ENCODE results near the gene TSR2.
"Not testable (repeated sequence)": the region's sequence is repeated elsewhere in the genome, so short reads cannot be mapped to it uniquely, and the experiment has no call there.

The TSR2 gene

GRCh38 chrX:54479136-54480111, 39.2 kb downstream of the TSR2 start:
- no peak overlapping the region for H3K4me3 ChIP-seq (ENCODE audit: low read length)
- peaks cover 32% of the 10 kb centered on the region for H3K4me1 ChIP-seq (ENCODE audit: control insufficient read depth, insufficient read depth, low read length)
- peaks cover 13% of the 10 kb centered on the region for H3K27me3 ChIP-seq (replicated peaks; ENCODE audit: control insufficient read depth, insufficient read depth, low read length)
- no peaks in the 10 kb centered on the region for H3K9me3 ChIP-seq (ENCODE audit: control insufficient read depth, low read length)
- no peak for DNase-seq (ENCODE audit: low read depth)
- no peaks in the 10 kb centered on the region for H3K36me3 ChIP-seq (ENCODE audit: control insufficient read depth, insufficient read depth, low read length, severe bottlenecking)
- no peak overlapping the region for H3K9ac ChIP-seq (ENCODE audit: low read length)

- no peaks in the 10 kb centered on the region for H3K36me3 ChIP-seq (ENCODE audit: control insufficient read depth, insufficient read depth, low read length, severe bottlenecking)
- H3K9me3 ChIP-seq (ENCODE audit: control insufficient read depth, low read length): no peaks in the 10 kb centered on the region
- H3K9ac ChIP-seq (ENCODE audit: low read length): peak overlapping the region; percentile 48
- no peak overlapping the region for H3K4me3 ChIP-seq (ENCODE audit: low read length)
- H3K27me3 ChIP-seq (replicated peaks; ENCODE audit: control insufficient read depth, insufficient read depth, low read length): peaks cover 13% of the 10 kb centered on the region
- no peak for DNase-seq (ENCODE audit: low read depth)
- H3K4me1 ChIP-seq (ENCODE audit: control insufficient read depth, insufficient read depth, low read length): peaks cover 33% of the 10 kb centered on the region
Observed at GRCh38 chrX:54482839-54483593, 42.8 kb downstream of the TSR2 start.

- peaks cover 32% of the 10 kb centered on the region for H3K4me1 ChIP-seq (ENCODE audit: control insufficient read depth, insufficient read depth, low read length)
- DNase-seq (ENCODE audit: low read depth): no peak
- H3K27me3 ChIP-seq (replicated peaks; ENCODE audit: control insufficient read depth, insufficient read depth, low read length): peaks cover 8% of the 10 kb centered on the region
- peak overlapping the region; percentile 48 for H3K9ac ChIP-seq (ENCODE audit: low read length)
- H3K9me3 ChIP-seq (ENCODE audit: control insufficient read depth, low read length): no peaks in the 10 kb centered on the region
- no peak overlapping the region for H3K4me3 ChIP-seq (ENCODE audit: low read length)
- H3K36me3 ChIP-seq (ENCODE audit: control insufficient read depth, insufficient read depth, low read length, severe bottlenecking): no peaks in the 10 kb centered on the region
Observed at GRCh38 chrX:54483946-54484345, 43.7 kb downstream of the TSR2 start.

- Histone ChIP-seq H3K36me3 (ENCODE audit: control insufficient read depth, insufficient read depth, low read length, severe bottlenecking) (no peaks in the 10 kb centered on the region), H3K27me3 (replicated peaks; ENCODE audit: control insufficient read depth, insufficient read depth, low read length) (peaks cover 8% of the 10 kb centered on the region), H3K9ac (ENCODE audit: low read length) (no peak overlapping the region), H3K9me3 (ENCODE audit: control insufficient read depth, low read length) (no peaks in the 10 kb centered on the region), H3K4me1 (ENCODE audit: control insufficient read depth, insufficient read depth, low read length) (peaks cover 27% of the 10 kb centered on the region), H3K4me3 (ENCODE audit: low read length) (no peak overlapping the region)
- no peak for DNase-seq (ENCODE audit: low read depth)
Observed at GRCh38 chrX:54484666-54485065, 44.5 kb downstream of the TSR2 start.

DNA sequence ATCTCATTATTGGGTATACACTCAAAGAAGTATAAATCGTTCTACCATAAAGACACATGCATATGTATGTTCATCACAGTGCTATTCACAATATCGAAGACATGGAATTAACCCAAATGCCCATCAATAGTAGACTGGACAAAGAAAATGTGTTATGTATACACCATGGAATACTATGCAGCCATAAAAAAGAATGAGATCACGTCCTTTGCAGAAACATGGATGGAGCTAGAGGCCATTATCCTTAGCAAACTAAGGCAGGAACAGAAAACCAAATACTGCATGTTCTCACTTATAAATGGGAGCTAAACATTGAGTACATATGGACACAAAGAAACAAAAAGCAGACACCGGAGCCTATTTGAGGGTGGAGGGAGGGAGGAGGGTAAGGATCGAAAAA, 49.6 kb downstream of the TSR2 start:
- H3K4me1 ChIP-seq (ENCODE audit: control insufficient read depth, insufficient read depth, low read length): peaks cover 29% of the 10 kb centered on the region
- not testable (repeated sequence) for H3K4me3 ChIP-seq (ENCODE audit: low read length); H3K27me3 ChIP-seq (replicated peaks; ENCODE audit: control insufficient read depth, insufficient read depth, low read length); H3K36me3 ChIP-seq (ENCODE audit: control insufficient read depth, insufficient read depth, low read length, severe bottlenecking); DNase-seq (ENCODE audit: low read depth); H3K9ac ChIP-seq (ENCODE audit: low read length); H3K9me3 ChIP-seq (ENCODE audit: control insufficient read depth, low read length)

- H3K9me3 ChIP-seq (ENCODE audit: control insufficient read depth, low read length): no peaks in the 10 kb centered on the region
- H3K9ac ChIP-seq (ENCODE audit: low read length): peak overlapping the region; percentile 67
- DNase-seq (ENCODE audit: low read depth): peak; percentile 73
- H3K27me3 ChIP-seq (replicated peaks; ENCODE audit: control insufficient read depth, insufficient read depth, low read length): peaks cover 4% of the 10 kb centered on the region
- no peak overlapping the region for H3K4me3 ChIP-seq (ENCODE audit: low read length)
- H3K4me1 ChIP-seq (ENCODE audit: control insufficient read depth, insufficient read depth, low read length): peaks cover 29% of the 10 kb centered on the region
- no peaks in the 10 kb centered on the region for H3K36me3 ChIP-seq (ENCODE audit: control insufficient read depth, insufficient read depth, low read length, severe bottlenecking)
Observed at GRCh38 chrX:54492340-54492739, 52.1 kb downstream of the TSR2 start.

- peak overlapping the region; percentile 80 for H3K4me3 ChIP-seq (ENCODE audit: low read length)
- no peak for DNase-seq (ENCODE audit: low read depth)
- H3K9me3 ChIP-seq (ENCODE audit: control insufficient read depth, low read length): no peaks in the 10 kb centered on the region
Observed at GRCh38 chrX:54494166-54494988, 54.2 kb downstream of the TSR2 start.

More at GRCh38 chrX:54494166-54494988, 54.2 kb downstream of the TSR2 start:
- Histone ChIP-seq H3K36me3 (ENCODE audit: control insufficient read depth, insufficient read depth, low read length, severe bottlenecking) (no peaks in the 10 kb centered on the region), H3K27me3 (replicated peaks; ENCODE audit: control insufficient read depth, insufficient read depth, low read length) (peaks cover 4% of the 10 kb centered on the region), H3K4me1 (ENCODE audit: control insufficient read depth, insufficient read depth, low read length) (peaks cover 29% of the 10 kb centered on the region), H3K9ac (ENCODE audit: low read length) (peak overlapping the region; percentile 87)
